HEK293 (cell line): Measurements from ENCODE around the gene PARL.

Source experiments
- KLF16 ChIP-seq: fragments of 450-650 bp; formaldehyde crosslinking; IDR thresholded peaks from 2 replicates; pipeline ENCODE4 v1.5.1; 2017; ENCODE audit warnings: missing biosample characterization, missing genetic modification characterization
- TF ChIP-seq, protein P1 (sequence below): fragments of 450-650 bp; formaldehyde crosslinking; IDR thresholded peaks from 2 replicates; pipeline ENCODE4 v1.5.1; 2016; ENCODE audit warnings: missing biosample characterization, missing genetic modification characterization

DNA sequence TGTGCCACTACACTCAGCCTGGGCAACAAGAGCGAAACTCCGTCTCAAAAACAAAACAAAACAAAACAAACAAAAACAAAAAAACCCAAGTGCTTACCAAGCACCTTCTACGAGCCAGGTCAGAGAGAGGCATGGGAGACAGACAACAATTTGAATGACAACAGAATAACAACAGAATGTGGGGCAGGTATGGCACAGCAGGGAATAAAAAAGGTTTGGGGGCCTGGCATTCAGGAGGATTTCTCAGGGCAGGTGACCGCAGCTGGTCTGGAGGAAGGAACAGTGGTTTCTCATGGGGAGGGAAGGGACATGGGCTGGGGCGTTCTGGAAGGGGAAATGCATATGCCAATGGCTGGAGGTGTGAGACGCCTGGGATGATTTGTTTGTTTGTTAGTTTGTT is 22.5 kb upstream of the PARL start:
- TF ChIP-seq, protein P1, sequence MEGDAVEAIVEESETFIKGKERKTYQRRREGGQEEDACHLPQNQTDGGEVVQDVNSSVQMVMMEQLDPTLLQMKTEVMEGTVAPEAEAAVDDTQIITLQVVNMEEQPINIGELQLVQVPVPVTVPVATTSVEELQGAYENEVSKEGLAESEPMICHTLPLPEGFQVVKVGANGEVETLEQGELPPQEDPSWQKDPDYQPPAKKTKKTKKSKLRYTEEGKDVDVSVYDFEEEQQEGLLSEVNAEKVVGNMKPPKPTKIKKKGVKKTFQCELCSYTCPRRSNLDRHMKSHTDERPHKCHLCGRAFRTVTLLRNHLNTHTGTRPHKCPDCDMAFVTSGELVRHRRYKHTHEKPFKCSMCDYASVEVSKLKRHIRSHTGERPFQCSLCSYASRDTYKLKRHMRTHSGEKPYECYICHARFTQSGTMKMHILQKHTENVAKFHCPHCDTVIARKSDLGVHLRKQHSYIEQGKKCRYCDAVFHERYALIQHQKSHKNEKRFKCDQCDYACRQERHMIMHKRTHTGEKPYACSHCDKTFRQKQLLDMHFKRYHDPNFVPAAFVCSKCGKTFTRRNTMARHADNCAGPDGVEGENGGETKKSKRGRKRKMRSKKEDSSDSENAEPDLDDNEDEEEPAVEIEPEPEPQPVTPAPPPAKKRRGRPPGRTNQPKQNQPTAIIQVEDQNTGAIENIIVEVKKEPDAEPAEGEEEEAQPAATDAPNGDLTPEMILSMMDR (tag by site-specific recombination), result no peak
- no peak for TF ChIP-seq KLF16
